Uterus (tissue), 2 donors: ENCODE results near the gene RFX7.

Experiments
- POLR2A ChIP-seq, 2 donors: fragments of 450-650 bp; IDR thresholded peaks; one replicate each; pipeline ENCODE4 v1.6.1; 2016; ENCODE audit warnings: antibody characterized with exemption in 2 of 2, mild to moderate bottlenecking in 1 of 2, moderate library complexity in 1 of 2
- TF ChIP-seq, protein P1 (sequence below), 4 experiments: fragments of 200-600 bp in 2 of 4; fragments of 450-650 bp in 2 of 4; sonication (generic) in 2 of 4; IDR thresholded peaks; one replicate each; pipeline ENCODE4 v1.5.1; 2016 to 2019; ENCODE audit warnings: antibody characterized with exemption in 4 of 4, mild to moderate bottlenecking in 2 of 4, moderate library complexity in 1 of 4

DNA sequence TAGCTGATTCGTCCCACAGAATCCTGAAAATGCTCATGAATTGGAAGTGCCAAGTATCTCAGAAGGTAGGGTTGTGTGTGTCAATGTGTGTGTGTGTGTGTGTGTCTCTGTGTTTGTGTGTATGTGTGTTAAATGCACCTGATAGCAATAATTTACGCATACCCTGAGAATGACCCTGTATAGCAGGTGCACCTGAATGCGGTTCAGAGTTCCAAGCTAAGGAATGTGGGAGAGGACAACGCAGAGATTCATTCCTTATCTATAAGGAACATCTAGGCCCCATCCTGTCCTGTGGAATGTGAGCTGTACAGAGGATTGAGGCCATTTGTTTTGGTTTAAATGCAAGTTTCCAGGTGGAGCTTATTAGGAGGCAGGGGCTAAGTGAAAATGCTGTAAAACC lies 201.2 kb downstream of the RFX7 start:
- TF ChIP-seq POLR2A (IDR thresholded peaks at IDR 0.05) = no peak
- TF ChIP-seq, protein P1, sequence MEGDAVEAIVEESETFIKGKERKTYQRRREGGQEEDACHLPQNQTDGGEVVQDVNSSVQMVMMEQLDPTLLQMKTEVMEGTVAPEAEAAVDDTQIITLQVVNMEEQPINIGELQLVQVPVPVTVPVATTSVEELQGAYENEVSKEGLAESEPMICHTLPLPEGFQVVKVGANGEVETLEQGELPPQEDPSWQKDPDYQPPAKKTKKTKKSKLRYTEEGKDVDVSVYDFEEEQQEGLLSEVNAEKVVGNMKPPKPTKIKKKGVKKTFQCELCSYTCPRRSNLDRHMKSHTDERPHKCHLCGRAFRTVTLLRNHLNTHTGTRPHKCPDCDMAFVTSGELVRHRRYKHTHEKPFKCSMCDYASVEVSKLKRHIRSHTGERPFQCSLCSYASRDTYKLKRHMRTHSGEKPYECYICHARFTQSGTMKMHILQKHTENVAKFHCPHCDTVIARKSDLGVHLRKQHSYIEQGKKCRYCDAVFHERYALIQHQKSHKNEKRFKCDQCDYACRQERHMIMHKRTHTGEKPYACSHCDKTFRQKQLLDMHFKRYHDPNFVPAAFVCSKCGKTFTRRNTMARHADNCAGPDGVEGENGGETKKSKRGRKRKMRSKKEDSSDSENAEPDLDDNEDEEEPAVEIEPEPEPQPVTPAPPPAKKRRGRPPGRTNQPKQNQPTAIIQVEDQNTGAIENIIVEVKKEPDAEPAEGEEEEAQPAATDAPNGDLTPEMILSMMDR (IDR thresholded peaks at IDR 0.05) = no peak
